CD4-positive, alpha-beta memory T cell (primary cell): ENCODE measurements around the gene MOGAT3. TPM values are rescaled to one million over a fixed set of nuclear protein-coding genes. Genes with fewer than 3 reads are reported as not detected.

Experiments used
- CTCF ChIA-PET: fragments of 350-600 bp; sonication (Branson Sonifier 250); formaldehyde crosslinking; loops from one replicate; lab custom pipeline; 2021; ENCODE audit warnings: inconsistent platforms; ENCODE audit not compliant: partially characterized antibody; lab: Charles Lee
- POLR2A ChIA-PET: fragments of 350-600 bp; sonication (Branson Sonifier 250); formaldehyde crosslinking; loops from one replicate; lab custom pipeline; 2021; ENCODE audit not compliant: partially characterized antibody; lab: Charles Lee
- DNase-seq, 5 donors: peaks; one replicate each; pipeline versions ENCODE4 v3.0.0 to v3.0.0-alpha.2; 2020 to 2022; ENCODE audit warnings: mixed read lengths in 1 of 5
- H3K27ac ChIP-seq: one replicate; pipeline ENCODE4 v1.7.0; 2013; ENCODE audit warnings: low read depth, low read length
- H3K27me3 ChIP-seq: 2 replicates; pipeline ENCODE4 v1.7.0; 2013; ENCODE audit warnings: mild to moderate bottlenecking, low read length, moderate library complexity; ENCODE audit not compliant: insufficient read depth
- H3K36me3 ChIP-seq: 2 replicates; pipeline ENCODE4 v1.7.0; 2013; ENCODE audit warnings: mild to moderate bottlenecking, low read length, moderate library complexity; ENCODE audit not compliant: insufficient read depth
- H3K4me1 ChIP-seq: 2 replicates; pipeline ENCODE4 v1.7.0; 2013; ENCODE audit warnings: mild to moderate bottlenecking, low read length, moderate library complexity; ENCODE audit not compliant: insufficient read depth
- H3K4me3 ChIP-seq, 2 donors: one replicate each; pipeline ENCODE4 v1.7.0; 2013; ENCODE audit warnings: low read length in 2 of 2, mild to moderate bottlenecking in 1 of 2
- H3K9me3 ChIP-seq, 2 donors: one replicate each; pipeline ENCODE4 v1.7.0; 2013; ENCODE audit warnings: low read length in 2 of 2, control low read depth in 1 of 2; ENCODE audit not compliant: control insufficient read depth in 1 of 2
- H3K27ac Mint-ChIP-seq, 7 donors: one replicate each; pipeline ENCODE4 v1.8.0; 2020 to 2021; ENCODE audit warnings: mixed read lengths in 7 of 7, mild to moderate bottlenecking in 6 of 7, inconsistent platforms in 3 of 7, moderate library complexity in 3 of 7
- H3K27me3 Mint-ChIP-seq, 2 donors: one replicate each; pipeline ENCODE4 v1.8.0; 2020 to 2021; ENCODE audit warnings: mixed read lengths in 2 of 2
- H3K36me3 Mint-ChIP-seq, 2 donors: one replicate each; pipeline ENCODE4 v1.8.0; 2020 to 2021; ENCODE audit warnings: mixed read lengths in 2 of 2, inconsistent platforms in 1 of 2, mild to moderate bottlenecking in 1 of 2
- H3K4me1 Mint-ChIP-seq, 4 donors: one replicate each; pipeline ENCODE4 v1.8.0; 2020 to 2021; ENCODE audit warnings: mixed read lengths in 4 of 4, mild to moderate bottlenecking in 1 of 4
- H3K4me3 Mint-ChIP-seq, 8 donors: one replicate each; pipeline ENCODE4 v1.8.0; 2020 to 2021; ENCODE audit warnings: mixed read lengths in 8 of 8, mild to moderate bottlenecking in 7 of 8, moderate library complexity in 6 of 8, inconsistent platforms in 3 of 8
- H3K9me3 Mint-ChIP-seq, 8 donors: one replicate each; pipeline ENCODE4 v1.8.0; 2020 to 2021; ENCODE audit warnings: mixed read lengths in 8 of 8, mild to moderate bottlenecking in 5 of 8, inconsistent platforms in 3 of 8, moderate library complexity in 1 of 8
- intact Hi-C: fragments of 100-400 bp; cut with micrococcal nuclease; formaldehyde crosslinking; loops from one replicate; pipeline ENCODE4 v1.15.1; 2023
- polyA plus RNA-seq, 2 donors: library from polyadenylated mRNA; unstranded; fragments of 300-500 nt; fragmentation: Illumina TruSeq; gene quantifications; one replicate each; pipeline ENCODE4 v1.2.3, GENCODE V29; 2021
- total RNA-seq, 2 experiments: library from RNA; stranded (reverse); gene quantifications; one replicate each; pipeline ENCODE4 v1.2.3, GENCODE V29; 2021

Gene MOGAT3
- total and polyA plus RNA-seq, 4 experiments from 2014 or later, result not detected

DNA sequence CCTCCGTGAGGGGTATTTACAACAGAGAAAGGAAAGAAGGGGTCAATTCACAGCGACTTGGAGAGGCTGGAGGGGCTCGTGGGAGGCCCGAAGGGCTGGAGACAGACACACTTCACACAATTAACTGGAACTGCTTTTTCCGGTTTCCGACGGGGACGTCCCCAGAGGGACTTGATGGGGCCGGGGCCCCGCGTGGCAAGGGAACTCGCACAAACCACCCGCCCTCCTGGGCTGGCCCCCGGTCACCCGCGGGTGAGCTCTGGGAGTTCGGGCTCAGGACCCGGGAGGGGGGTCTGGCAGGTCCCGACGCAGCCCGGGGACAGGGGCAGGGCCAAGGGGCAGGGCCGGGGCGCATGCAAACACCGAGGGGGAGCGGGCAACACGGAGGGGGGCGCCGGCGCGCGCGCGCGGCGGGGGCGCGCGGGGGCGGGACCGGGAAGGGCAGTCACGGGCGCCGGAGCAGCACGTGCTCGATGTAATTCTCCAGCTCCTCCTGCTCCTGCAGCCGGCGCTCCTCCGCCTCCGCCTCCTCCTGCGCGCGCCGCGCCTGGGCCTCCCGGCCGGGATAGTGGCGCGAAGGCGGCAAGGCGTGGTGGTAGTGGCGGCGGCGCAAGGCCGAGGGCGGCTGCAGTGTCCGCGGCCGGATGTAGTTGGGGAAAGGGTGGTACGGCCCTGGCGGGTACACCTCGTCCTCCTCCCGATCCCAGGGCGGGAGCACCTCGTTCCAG is 38.1 kb downstream of the MOGAT3 start:
- no peak overlapping the region for H3K27ac ChIP-seq
- peaks cover 27 to 28% of the 10 kb centered on the region in 2 donors for H3K27me3 Mint-ChIP-seq
- intact Hi-C loops, result loop anchor here (10.0 kb wide), 1 partner anchor 52 kb away; the partner anchor contains the start of genes PLOD3 and ZNHIT1
- H3K27ac Mint-ChIP-seq, result no peak overlapping the region
- DNase-seq, result no peak
- no peaks in the 10 kb centered on the region for H3K36me3 ChIP-seq
- peak overlapping the region; percentile 46 to 79 (median 63) for H3K4me3 Mint-ChIP-seq
- no peak overlapping the region for H3K4me3 ChIP-seq
- H3K4me1 Mint-ChIP-seq, result peaks cover 11 to 29% (median 19%) of the 10 kb centered on the region in 4 donors
- H3K9me3 ChIP-seq, result no peaks in the 10 kb centered on the region
- peaks cover 0 to 4% (median 0%) of the 10 kb centered on the region in 8 donors for H3K9me3 Mint-ChIP-seq
- peaks cover 36% of the 10 kb centered on the region for H3K27me3 ChIP-seq
- peaks cover 39% of the 10 kb centered on the region for H3K4me1 ChIP-seq
- POLR2A ChIA-PET, result interaction anchor here (1.3 kb wide), 1 partner anchor 54 kb away, joined by 3 read pairs; the partner anchor contains the start of genes PLOD3 and ZNHIT1
- peaks cover 14 to 30% of the 10 kb centered on the region in 2 donors for H3K36me3 Mint-ChIP-seq
- CTCF ChIA-PET, result interaction anchor here (1.2 to 2.7 kb wide), 3 partner anchors 9 to 30 kb away, joined by 3 to 11 read pairs (median 3); no protein-coding TSS in a partner anchor

DNA sequence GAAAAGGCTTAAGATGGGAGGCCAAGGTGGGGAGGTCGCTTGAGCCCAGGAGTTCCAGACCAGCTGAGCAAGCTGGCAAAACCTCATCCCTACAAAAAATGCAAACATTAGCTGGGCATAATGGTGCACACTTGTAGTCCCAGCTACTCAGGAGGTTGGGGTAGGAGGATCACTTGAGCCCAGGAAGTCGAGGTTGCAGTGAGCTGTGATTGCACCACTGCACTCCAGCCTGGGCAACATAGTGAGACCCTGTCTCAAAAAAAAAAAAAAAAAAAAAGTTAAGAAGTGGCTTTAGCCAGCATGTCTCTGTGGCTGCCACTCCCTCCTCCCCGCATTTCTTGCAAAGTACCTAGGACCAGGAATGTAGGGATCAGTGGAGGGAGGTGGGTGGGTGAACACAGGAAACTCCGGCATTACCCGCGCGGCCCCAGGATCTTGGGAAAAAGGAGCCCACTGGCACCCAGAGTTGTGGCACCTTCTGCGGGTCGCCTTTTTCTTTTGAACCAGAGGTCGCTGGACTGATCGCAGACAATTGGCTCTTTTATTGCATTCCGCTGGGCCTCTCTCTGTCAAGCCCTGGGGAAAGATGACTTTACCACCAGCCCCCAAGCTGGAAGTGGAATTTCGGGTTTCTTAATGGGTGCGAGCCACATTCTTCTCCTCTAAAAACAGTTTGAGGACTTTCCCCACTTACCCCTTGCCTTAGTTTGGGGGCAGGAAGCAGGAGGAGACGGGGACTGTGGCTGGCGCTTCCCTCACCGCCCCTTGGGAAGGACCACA is 39.0 kb downstream of the MOGAT3 start:
- no peak overlapping the region for H3K27ac Mint-ChIP-seq
- peak overlapping the region in 7 of 8 donors; percentile 39 to 79 (median 60) for H3K4me3 Mint-ChIP-seq
- peaks cover 8 to 26% (median 17%) of the 10 kb centered on the region in 4 donors for H3K4me1 Mint-ChIP-seq
- ChIA-PET POLR2A (interaction anchor here (1.1 to 1.3 kb wide), 2 partner anchors 13 to 55 kb away, joined by 3 read pairs; partner anchors contain the start of genes PLOD3 and ZNHIT1), CTCF (interaction anchor here (1.2 to 2.7 kb wide), 4 partner anchors 10 to 83 kb away, joined by 3 to 11 read pairs (median 4); no protein-coding TSS in a partner anchor)
- H3K27me3 Mint-ChIP-seq, result peaks cover 19 to 20% of the 10 kb centered on the region in 2 donors
- H3K27ac ChIP-seq, result no peak overlapping the region
- peaks cover 28% of the 10 kb centered on the region for H3K27me3 ChIP-seq
- DNase-seq, result no peak
- H3K36me3 Mint-ChIP-seq, result peaks cover 14 to 30% of the 10 kb centered on the region in 2 donors
- H3K4me1 ChIP-seq, result peaks cover 34% of the 10 kb centered on the region
- H3K4me3 ChIP-seq, result no peak overlapping the region
- intact Hi-C loops, result loop anchor here (10.0 kb wide), 1 partner anchor 53 kb away; the partner anchor contains the start of genes PLOD3 and ZNHIT1
- peaks cover 0 to 4% (median 0%) of the 10 kb centered on the region in 8 donors for H3K9me3 Mint-ChIP-seq
- H3K9me3 ChIP-seq, result no peaks in the 10 kb centered on the region
- peaks cover 2% of the 10 kb centered on the region for H3K36me3 ChIP-seq

DNA sequence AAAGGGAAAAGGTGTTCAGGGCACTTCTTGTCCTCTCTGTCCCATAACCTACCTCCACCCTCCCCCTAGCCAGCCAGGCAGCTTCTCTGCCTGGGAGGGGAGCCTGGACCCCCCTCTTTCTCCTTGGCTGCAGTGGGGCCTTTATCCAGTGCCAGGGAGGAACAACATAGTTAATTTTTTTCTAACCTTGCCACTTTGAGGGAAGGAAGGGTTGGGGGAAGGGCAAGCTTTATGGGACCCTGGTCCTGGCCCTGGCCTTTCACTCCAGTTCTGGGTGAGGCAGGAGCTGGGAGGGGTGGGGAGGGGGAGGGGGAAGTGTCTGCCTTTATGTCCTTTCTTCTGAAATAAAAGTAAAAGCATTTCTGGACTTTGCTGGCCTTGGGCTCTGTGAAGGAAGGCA is 39.9 kb downstream of the MOGAT3 start:
- ChIA-PET CTCF (interaction anchor here (1.5 to 2.7 kb wide), 2 partner anchors 16 to 84 kb away, joined by 4 to 11 read pairs; no protein-coding TSS in a partner anchor), POLR2A (interaction anchor here (1.1 kb wide), 1 partner anchor 14 kb away, joined by 3 read pairs; no protein-coding TSS in a partner anchor)
- Mint-ChIP-seq H3K27me3 (peaks cover 15 to 16% of the 10 kb centered on the region in 2 donors), H3K4me3 (peak overlapping the region in 1 of 8 donors; percentile 39), H3K27ac (no peak overlapping the region), H3K36me3 (peaks cover 14 to 30% of the 10 kb centered on the region in 2 donors), H3K4me1 (peaks cover 6 to 19% (median 12%) of the 10 kb centered on the region in 4 donors), H3K9me3 (peaks cover 0 to 4% (median 0%) of the 10 kb centered on the region in 8 donors)
- no peak for DNase-seq
- no peak overlapping the region for H3K27ac ChIP-seq
- H3K4me1 ChIP-seq, result peaks cover 29% of the 10 kb centered on the region
- no peak overlapping the region for H3K4me3 ChIP-seq
- H3K27me3 ChIP-seq, result peaks cover 21% of the 10 kb centered on the region
- intact Hi-C loops, result loop anchor here (10.0 kb wide), 1 partner anchor 54 kb away; the partner anchor contains the start of genes PLOD3 and ZNHIT1
- peaks cover 2% of the 10 kb centered on the region for H3K36me3 ChIP-seq
- H3K9me3 ChIP-seq, result no peaks in the 10 kb centered on the region

DNA sequence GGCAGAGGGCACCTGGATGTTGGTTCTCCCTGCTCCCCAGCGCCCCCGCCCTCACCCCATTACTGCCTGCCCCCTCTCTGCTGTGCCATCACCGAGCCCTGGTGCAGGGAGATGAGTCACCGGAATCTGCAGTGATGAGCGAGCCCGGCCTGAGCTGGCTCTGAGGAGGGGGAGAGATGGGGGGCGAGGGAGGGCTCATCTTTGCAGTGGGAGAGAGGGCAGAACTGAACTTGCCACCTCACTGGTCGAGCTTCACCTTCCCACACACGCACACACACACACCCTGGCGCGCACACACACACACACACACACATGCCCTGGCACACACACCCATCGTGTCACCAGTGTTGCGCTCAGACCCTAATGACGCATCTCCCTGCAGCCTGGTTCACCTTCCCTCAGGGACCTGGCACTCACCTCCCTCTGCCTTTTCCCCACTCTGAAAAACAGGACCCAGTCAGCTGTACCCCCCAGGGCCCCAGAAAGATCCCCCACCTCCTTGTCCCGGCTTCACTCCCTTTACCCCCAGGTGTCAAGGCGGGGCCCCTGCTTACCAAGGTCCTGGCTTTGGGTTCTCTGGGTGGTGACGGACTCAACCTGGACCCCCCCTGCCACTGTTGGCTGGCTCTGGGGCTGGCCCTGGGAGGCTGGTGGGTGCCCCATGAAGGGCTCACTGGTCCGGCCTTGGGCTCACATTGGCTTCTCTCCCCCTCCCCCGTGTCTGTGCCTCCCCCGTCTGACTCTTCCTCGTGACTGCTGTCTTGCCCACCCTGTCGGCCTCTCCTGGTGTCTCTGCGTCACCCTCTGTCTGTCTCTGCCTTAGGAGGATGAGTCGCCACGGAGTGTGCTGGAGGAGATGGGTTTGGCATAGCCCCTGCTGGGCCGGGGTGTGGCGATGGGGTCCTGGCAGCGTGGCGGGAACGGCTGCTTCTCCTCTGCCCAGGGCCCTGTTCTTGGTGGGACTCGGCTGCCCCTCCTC is 40.9 kb downstream of the MOGAT3 start:
- H3K4me1 ChIP-seq, result peaks cover 26% of the 10 kb centered on the region
- H3K4me3 ChIP-seq, result no peak overlapping the region
- Mint-ChIP-seq H3K36me3 (peaks cover 16 to 30% of the 10 kb centered on the region in 2 donors), H3K27ac (no peak overlapping the region), H3K9me3 (no peaks in the 10 kb centered on the region), H3K4me3 (peak overlapping the region in 1 of 8 donors; percentile 48), H3K27me3 (peaks cover 6 to 8% of the 10 kb centered on the region in 2 donors), H3K4me1 (peaks cover 4 to 18% (median 14%) of the 10 kb centered on the region in 4 donors)
- intact Hi-C loops, result loop anchor here (10.0 kb wide), 1 partner anchor 55 kb away; the partner anchor contains the start of genes PLOD3 and ZNHIT1
- no peaks in the 10 kb centered on the region for H3K9me3 ChIP-seq
- H3K36me3 ChIP-seq, result peaks cover 2% of the 10 kb centered on the region
- H3K27me3 ChIP-seq, result peaks cover 15% of the 10 kb centered on the region
- ChIA-PET CTCF (interaction anchor here (1.3 to 2.7 kb wide), 4 partner anchors 11 to 84 kb away, joined by 3 to 11 read pairs (median 7); no protein-coding TSS in a partner anchor), POLR2A (no interaction called here)
- no peak for DNase-seq
- H3K27ac ChIP-seq, result no peak overlapping the region

DNA sequence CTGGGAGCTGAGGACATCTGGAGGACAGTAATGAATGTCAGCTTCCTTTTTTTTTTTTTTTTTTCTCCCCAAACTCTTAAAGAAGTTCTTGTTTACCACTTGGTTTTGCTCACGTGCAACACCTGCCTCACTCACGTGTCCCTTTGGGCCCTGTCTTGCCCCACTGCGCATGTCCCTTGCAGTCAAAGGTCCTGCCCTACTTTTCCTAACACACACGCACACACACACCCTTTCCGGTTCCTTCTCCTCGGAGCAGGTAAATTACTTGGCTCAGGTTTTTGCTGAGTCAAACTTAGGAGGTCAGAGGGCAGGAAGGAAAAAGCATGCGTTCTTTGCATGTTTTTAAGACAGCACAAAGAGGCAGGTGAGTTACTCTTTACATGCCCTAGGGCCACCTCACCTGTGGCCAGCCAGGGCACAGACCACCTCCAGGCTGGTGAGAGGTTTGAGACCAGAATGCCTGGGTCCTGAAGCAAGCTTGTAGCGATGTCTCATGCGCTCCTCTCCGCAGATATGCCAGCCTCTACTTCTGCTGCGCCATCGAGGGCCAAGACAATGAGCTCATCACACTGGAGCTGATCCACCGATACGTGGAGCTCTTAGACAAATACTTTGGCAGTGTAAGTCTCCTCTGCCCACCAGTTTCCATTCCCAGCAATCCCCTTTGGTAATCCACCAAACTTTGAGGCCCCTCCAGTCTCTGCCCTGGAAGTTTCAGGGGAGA is 43.8 kb downstream of the MOGAT3 start:
- H3K36me3 ChIP-seq, result peaks cover 2% of the 10 kb centered on the region
- DNase-seq, result no peak
- POLR2A ChIA-PET, result no interaction called here
- peak overlapping the region in 1 of 8 donors; percentile 30 for H3K4me3 Mint-ChIP-seq
- H3K36me3 Mint-ChIP-seq, result peaks cover 16 to 30% of the 10 kb centered on the region in 2 donors
- no peak overlapping the region for H3K27ac ChIP-seq
- H3K27me3 ChIP-seq, result peaks cover 4% of the 10 kb centered on the region
- no peaks in the 10 kb centered on the region for H3K9me3 Mint-ChIP-seq
- CTCF ChIA-PET, result interaction anchor here (1.1 to 3.5 kb wide), 9 partner anchors 8 to 88 kb away, joined by 3 to 32 read pairs (median 5); partner anchors contain the start of genes FIS1 and VGF
- peak overlapping the region in 1 of 7 donors; percentile 13 for H3K27ac Mint-ChIP-seq
- no peak overlapping the region for H3K4me3 ChIP-seq
- peaks cover 6 to 15% (median 12%) of the 10 kb centered on the region in 4 donors for H3K4me1 Mint-ChIP-seq
- H3K27me3 Mint-ChIP-seq, result peaks cover 0 to 3% of the 10 kb centered on the region in 2 donors
- intact Hi-C loops, result no loop called here
- no peaks in the 10 kb centered on the region for H3K9me3 ChIP-seq
- H3K4me1 ChIP-seq, result peaks cover 13% of the 10 kb centered on the region
